GM12875 (cell line): ENCODE data around the gene FOXD1.

Experiments used
- H3K4me3 ChIP-seq: one replicate; pipeline ENCODE4 v1.5.1; 2011; ENCODE audit warnings: low read depth, low read length, control low read depth
- TF ChIP-seq, protein P1 (sequence below): IDR thresholded peaks from 2 replicates; pipeline ENCODE4 v1.5.1; 2011; ENCODE audit warnings: low read depth, mild to moderate bottlenecking, control low read depth, inconsistent platforms, low read length, moderate library complexity, borderline replicate concordance; ENCODE audit not compliant: insufficient read depth

The FOXD1 gene

DNA sequence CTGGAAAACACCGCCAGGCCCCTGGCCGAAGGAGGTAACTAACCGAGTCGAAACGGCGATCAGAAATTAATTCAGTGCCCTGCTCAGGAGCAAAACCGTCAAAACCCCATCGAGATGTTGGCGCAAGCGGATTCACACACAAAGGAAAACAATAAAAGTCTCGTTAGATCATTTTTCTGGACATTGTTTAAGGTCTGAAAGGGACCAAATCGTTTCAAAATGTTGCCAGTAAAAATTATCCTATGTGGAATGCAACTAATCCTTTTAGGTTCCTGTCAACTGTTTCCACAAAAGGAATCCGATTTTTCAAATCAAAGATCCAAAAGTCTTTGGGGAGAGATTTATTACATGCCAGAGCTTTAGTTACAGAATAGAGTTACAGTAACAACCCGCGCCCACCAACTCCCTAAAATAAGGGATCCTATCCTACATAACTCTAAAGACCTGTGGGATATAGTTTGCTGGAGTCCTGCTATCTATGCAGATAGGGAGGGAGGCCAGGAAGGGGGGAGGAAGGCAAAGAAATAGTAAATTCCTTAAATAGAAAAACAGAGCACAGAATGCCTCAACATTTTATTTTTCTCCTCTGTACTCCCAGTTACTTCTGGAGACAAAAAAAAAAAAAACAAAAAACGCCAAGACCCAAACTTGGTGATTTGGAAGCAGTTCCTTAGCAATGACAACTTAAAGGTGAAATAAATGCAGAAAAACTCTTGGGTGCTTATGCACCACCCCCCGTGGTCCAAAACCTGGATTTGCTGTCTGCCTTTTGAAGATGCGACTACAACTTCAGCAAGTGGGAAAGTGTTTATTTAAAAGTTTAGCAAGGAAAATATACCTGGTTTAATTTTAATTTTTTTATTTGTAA lies 10.6 kb downstream of the FOXD1 start:
- H3K4me3 ChIP-seq, result no peak overlapping the region
- TF ChIP-seq, protein P1, sequence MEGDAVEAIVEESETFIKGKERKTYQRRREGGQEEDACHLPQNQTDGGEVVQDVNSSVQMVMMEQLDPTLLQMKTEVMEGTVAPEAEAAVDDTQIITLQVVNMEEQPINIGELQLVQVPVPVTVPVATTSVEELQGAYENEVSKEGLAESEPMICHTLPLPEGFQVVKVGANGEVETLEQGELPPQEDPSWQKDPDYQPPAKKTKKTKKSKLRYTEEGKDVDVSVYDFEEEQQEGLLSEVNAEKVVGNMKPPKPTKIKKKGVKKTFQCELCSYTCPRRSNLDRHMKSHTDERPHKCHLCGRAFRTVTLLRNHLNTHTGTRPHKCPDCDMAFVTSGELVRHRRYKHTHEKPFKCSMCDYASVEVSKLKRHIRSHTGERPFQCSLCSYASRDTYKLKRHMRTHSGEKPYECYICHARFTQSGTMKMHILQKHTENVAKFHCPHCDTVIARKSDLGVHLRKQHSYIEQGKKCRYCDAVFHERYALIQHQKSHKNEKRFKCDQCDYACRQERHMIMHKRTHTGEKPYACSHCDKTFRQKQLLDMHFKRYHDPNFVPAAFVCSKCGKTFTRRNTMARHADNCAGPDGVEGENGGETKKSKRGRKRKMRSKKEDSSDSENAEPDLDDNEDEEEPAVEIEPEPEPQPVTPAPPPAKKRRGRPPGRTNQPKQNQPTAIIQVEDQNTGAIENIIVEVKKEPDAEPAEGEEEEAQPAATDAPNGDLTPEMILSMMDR, result no peak

DNA sequence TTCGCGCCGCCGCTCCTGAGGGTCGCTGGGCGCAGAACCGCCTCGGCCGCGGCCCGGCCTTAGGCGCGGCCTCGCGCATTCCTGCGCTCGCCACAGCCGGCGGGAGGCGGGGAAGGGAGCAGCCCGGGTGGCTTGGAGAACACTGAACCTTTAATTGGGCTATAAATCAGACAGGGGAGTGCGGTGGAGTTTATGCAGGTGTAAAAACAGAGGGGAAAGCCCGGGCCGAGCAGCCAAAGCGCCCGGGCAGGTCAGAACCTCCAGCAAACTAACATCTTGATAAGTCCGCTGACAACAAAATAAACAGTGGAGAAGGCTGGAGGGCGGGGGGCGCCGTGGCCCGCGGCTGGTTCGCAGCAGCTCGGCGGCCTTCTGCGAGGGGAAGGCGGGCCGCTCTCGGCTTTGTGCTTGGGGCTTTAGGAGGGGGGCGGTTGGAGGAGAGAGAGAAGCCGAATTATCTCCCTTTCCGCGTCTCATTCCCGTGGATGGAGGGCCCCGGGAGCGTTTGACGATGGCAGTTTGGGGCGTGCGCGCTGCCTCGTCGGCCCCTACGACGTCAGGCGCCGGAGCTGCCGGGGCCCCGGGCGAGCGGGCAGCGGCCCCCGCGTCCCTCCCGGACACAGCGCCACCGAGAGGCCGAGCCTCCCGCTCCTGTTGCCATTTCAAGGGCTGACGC lies 11.3 kb downstream of the FOXD1 start:
- TF ChIP-seq, protein P1, result peak; percentile 17; the same call in 1 of the 2 replicates
- H3K4me3 ChIP-seq, result no peak overlapping the region

DNA sequence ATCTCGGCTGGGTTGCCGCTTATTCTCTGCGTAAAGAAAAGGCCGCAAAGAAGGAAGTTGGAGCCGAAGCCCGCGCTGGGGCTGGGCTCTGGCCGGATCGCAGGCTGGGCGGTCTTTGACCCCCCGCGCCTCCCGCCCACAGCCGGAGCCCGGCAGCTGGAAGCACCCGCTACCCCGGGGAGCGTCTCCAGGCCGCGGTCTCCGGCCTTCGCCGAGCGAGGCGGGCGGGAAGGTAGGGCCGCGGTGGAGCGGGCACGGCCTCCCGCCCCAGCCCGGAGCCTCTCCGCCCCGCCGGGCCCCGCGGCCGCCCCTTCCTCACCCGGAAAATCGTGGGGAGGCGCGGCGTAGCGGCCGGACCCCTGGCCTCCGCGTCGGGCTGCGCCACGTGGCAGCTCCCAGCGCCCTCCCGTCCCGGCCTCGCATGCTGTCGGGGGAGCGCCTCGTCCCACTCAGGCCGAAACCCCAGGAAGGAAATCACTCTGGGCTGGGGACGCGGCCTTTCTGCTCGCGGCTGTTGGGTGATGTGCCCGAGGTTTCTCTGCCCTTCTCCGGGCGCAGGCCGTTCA lies 12.0 kb downstream of the FOXD1 start:
- TF ChIP-seq, protein P1, result no peak
- no peak overlapping the region for H3K4me3 ChIP-seq

DNA sequence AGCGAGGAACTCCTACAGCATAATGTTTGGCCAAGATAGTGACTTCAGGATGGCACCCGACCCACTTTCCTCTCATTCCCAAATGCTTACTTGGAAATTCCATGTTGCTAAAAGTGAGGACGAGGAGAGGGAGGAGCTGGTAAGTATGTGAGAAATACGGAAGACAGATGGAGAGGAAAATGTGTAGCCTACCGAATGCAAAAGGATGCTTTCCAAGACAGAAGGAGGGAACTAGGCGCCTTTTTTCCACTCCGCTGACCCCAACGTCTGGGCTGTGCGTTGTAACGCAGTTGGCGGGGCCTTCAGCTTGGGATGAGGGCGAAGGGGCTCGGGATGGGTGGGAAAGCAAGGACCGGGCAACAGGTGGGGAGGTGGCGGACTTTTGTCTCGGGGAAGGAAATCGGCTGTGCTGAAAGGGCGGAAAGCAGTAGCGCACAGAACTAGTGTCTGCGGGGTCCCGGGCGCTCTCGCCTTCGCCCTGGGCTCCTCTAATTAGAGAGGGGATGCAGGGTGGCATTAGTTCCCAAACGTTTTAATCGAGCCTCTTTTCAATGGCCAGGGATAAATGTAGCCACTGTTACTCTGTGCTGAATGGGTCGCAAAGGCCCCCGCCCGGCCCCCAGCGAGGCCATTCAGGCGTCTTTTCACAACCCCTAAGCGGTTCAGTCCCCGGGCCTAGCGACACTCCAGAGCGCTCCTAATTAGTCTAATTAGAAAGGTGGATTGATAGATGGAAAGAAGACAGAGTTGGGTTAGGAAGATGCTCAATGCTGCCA lies 12.6 kb downstream of the FOXD1 start:
- no peak overlapping the region for H3K4me3 ChIP-seq
- TF ChIP-seq, protein P1, result no peak

DNA sequence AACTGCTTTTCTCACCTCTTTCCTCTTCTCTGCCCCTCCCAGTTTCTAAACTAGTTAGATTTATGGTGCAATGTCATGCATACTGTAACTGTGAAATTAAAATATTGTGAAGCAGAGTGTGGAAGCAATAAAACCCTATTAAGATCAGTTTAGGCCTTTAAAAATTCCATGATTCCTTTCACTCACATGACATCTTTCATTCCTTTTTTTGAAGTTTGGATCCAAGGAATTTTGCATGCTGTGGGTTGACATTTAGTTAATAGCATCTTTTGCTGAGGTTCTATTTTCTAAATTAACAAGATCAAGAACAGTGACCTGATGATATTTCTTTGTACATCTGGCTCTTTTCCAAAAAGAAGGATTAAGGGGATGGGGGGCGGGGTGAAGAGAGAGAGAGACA lies 13.7 kb downstream of the FOXD1 start:
- TF ChIP-seq, protein P1, result no peak
- no peak overlapping the region for H3K4me3 ChIP-seq

DNA sequence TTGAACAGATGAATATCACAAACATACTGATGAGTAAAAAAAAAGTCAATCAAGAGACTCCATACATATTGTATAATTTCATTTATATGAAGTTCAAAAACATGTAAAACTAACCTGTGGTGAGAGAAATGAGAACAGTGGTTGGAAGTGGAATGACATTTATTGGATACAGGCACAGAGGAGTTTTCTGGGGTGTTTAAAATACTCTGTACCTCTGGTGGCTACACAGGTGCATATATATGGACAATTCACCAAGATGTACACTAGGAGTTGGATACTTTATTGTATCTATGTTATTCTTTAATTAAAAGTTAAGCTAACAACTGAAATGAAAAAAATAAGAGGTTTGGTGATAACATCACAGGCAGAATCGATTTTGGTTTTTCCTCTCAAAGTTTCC lies 14.1 kb downstream of the FOXD1 start:
- TF ChIP-seq, protein P1, result no peak
- H3K4me3 ChIP-seq, result no peak overlapping the region
